ENCODE results near the gene IL22RA1.

IL22RA1 gene

DNA sequence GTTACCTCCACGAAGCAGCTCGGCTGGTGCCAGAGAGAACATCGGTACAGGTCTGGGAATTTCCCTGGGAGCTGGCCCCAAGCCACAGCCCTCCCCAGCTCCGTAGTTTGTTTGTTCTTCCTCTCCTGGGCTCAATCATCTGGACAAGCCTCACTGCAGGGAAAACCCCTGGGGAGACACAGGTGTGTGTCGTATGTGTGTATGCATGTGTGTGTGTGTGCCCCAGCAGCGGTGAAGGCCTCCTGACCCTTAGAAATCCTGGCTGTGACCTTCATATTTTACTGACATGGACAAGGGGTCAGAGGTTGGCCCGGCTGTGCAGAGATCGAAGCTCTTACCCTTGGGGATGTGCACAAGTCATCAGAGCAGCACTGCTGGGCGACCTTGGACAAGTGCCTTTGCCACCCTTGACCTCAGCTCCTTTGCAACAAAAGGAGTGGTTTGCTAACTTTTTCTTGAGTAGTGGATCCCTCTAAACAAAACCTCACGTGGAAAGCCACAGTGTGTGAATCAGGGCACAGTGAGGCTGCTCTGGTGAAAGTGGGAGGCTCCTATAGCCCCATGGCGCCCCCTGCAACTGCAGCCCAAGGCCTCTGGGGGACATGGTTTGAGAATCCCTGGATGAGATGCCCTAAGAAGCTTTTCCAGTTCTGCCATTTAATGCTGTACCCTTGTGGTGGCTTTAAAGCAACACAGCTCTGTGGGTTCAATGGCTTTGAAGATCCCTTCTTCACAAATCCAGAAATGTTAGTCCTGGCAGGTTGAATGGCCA lies 12.3 kb upstream of the IL22RA1 start:
- no peak overlapping the region for H3K27ac ChIP-seq
- H3K4me3 ChIP-seq (ENCODE audit: low read depth, low read length) = no peak overlapping the region
- DNase-seq = no peak
- peaks cover 19% of the 10 kb centered on the region for H3K27me3 ChIP-seq (replicated peaks)
- TF ChIP-seq, protein P1, sequence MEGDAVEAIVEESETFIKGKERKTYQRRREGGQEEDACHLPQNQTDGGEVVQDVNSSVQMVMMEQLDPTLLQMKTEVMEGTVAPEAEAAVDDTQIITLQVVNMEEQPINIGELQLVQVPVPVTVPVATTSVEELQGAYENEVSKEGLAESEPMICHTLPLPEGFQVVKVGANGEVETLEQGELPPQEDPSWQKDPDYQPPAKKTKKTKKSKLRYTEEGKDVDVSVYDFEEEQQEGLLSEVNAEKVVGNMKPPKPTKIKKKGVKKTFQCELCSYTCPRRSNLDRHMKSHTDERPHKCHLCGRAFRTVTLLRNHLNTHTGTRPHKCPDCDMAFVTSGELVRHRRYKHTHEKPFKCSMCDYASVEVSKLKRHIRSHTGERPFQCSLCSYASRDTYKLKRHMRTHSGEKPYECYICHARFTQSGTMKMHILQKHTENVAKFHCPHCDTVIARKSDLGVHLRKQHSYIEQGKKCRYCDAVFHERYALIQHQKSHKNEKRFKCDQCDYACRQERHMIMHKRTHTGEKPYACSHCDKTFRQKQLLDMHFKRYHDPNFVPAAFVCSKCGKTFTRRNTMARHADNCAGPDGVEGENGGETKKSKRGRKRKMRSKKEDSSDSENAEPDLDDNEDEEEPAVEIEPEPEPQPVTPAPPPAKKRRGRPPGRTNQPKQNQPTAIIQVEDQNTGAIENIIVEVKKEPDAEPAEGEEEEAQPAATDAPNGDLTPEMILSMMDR (IDR thresholded peaks at IDR 0.05; ENCODE audit: low read depth, low read length, missing control alignments) = peak; percentile 60
- H3K36me3 ChIP-seq (replicated peaks) = no peaks in the 10 kb centered on the region
- in situ Hi-C loops (cut with HindIII; ENCODE audit: low pct_ligation_motif_present, low sequenced_read_pairs) = no loop called here

DNA sequence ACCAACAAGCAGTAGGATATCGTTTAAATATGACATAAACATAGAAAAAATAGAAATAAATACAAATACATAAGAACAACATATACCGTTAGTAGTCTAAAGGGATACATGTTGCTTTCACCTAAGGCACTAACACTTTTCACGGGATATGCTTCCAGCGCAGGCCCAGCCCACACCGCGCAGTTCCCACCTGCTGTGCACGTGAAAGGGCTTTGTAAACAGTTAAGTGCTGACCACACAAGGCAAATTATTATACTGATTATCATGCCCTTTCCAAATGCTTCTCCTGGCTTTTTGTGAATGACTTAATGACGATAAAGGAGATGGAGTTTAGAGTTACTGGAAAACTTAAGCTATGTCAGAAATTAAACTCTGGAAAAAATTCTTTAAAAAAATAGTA lies 11.3 kb upstream of the IL22RA1 start:
- Histone ChIP-seq H3K4me3 (ENCODE audit: low read depth, low read length) (no peak overlapping the region), H3K27ac (no peak overlapping the region), H3K36me3 (replicated peaks) (no peaks in the 10 kb centered on the region), H3K27me3 (replicated peaks) (peaks cover 19% of the 10 kb centered on the region)
- DNase-seq = no peak
- in situ Hi-C loops (cut with HindIII; ENCODE audit: low pct_ligation_motif_present, low sequenced_read_pairs) = no loop called here
- TF ChIP-seq, protein P1 (IDR thresholded peaks at IDR 0.05; ENCODE audit: low read depth, low read length, missing control alignments) = no peak

DNA sequence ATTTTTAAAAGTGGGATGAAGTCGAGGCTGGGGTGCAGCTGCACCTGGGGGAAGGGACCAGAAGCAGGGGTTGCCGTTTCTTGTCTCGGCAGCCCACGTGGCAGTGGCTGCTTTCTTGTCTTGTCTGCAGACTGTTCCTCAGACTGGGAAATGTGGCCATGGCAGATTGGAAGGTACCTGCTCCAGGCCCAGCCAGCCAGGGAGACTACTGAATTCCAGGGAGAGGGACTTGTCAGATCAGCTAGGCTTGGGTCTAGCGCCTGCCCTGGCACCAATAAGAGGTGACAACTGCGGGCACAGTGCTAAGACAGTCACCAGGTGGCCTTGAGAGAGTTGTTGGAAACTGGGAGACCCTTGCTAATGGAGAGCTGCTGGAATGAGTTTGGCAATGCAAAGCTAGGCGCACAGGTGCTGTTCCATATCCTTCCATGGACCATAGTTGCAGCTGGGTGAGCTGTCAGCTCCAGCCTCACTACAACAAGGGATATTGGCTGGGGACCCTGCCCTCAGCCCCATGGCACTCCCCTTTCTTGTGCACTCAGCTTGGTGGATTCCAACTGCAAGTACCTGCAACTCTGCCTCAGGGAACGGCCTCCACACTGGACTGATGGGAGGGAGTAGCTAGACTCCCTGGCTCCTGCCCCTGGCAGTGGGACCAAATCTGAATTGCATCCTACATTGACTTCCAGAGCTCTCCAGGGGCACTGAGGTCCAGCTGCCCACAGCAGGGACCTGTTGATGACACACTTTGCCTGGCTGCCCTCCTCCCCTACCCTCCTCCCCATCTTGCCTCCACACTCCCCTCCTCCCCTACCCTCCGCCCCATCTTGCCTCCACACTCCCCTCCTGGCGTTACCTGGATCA lies 9.9 kb upstream of the IL22RA1 start:
- in situ Hi-C loops (cut with HindIII; ENCODE audit: low pct_ligation_motif_present, low sequenced_read_pairs) = no loop called here
- DNase-seq = no peak
- H3K36me3 ChIP-seq (replicated peaks) = no peaks in the 10 kb centered on the region
- TF ChIP-seq, protein P1 (IDR thresholded peaks at IDR 0.05; ENCODE audit: low read depth, low read length, missing control alignments) = no peak
- peaks cover 16% of the 10 kb centered on the region for H3K27me3 ChIP-seq (replicated peaks)
- H3K27ac ChIP-seq = no peak overlapping the region
- no peak overlapping the region for H3K4me3 ChIP-seq (ENCODE audit: low read depth, low read length)

DNA sequence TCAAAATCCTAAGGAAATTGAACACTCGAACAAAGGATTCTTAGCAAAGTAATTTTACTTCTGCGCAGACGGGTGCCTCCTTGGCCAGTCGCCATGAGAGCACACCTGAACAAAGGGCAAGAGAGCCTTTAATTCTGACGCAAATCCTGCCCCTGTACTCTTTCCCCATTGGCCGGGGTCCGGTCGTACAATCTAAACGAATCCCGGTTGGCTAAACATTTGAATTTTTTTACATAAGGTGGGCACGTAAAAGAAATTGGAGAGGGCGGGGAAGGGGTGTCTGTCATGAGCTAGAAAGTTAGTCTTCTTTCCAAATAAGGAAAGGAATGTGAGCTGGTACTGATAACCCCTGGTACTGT lies 8.2 kb upstream of the IL22RA1 start:
- H3K27ac ChIP-seq = no peak overlapping the region
- peaks cover 16% of the 10 kb centered on the region for H3K27me3 ChIP-seq (replicated peaks)
- H3K36me3 ChIP-seq (replicated peaks) = no peaks in the 10 kb centered on the region
- in situ Hi-C loops (cut with HindIII; ENCODE audit: low pct_ligation_motif_present, low sequenced_read_pairs) = no loop called here
- TF ChIP-seq, protein P1 (IDR thresholded peaks at IDR 0.05; ENCODE audit: low read depth, low read length, missing control alignments) = no peak
- no peak for DNase-seq
- no peak overlapping the region for H3K4me3 ChIP-seq (ENCODE audit: low read depth, low read length)

DNA sequence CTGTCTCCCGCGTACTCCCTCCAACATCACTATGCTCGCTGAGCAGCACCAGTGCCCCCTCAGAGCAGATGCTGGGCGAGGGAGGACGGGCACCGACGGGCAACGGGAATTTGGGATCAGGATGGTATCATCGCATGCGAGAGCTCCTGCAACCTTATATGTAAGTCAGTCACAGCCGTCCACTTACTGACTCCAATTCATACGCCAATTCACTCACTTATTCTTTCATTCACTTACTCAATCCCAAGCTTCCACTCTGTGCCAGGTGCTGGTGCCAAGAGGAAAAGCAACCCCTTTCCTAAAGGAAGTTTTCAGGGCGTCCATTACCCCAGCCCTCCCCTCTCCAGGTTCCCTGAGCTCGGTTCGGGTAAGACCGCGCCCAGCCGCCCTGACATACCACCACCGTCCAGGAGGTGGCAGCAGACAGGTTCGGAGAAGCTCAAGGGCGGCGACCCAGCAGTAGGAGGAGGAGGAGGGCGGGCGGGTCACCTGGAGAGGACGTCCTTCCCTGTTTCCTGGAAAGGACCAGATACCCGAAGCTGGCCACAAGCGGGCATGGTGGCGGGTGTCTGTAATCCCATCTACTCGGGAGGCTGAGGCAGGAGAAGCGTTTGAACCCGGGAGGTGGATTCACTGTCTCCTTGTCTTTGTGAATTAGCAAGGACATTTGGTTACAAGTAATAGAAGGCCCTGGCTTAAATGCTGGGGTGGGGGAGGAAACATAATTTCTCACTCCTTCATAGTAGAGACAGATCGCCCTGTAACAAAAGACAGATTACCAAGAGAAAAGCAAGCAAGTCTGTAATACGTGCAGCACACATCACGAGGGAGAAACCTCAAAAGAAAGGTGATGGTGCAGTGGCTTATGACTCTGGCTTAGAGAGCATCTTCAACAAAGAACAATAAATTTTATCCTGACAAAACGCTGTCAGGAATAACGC lies 7.6 kb upstream of the IL22RA1 start:
- peak overlapping the region; percentile 18 for H3K27ac ChIP-seq

More for the DNA sequence above, 7.6 kb upstream of the IL22RA1 start:
- Histone ChIP-seq H3K27me3 (replicated peaks) (peaks cover 16% of the 10 kb centered on the region), H3K4me3 (ENCODE audit: low read depth, low read length) (peak overlapping the region; percentile 24), H3K36me3 (replicated peaks) (no peaks in the 10 kb centered on the region)
- TF ChIP-seq, protein P1 (IDR thresholded peaks at IDR 0.05; ENCODE audit: low read depth, low read length, missing control alignments) = peak; percentile 89
- in situ Hi-C loops (cut with HindIII; ENCODE audit: low pct_ligation_motif_present, low sequenced_read_pairs) = no loop called here
- DNase-seq = peak; percentile 80

All from brain microvascular endothelial cell (primary cell).